H1 (cell line): ENCODE results near the gene POLR1G. TPM values are rescaled to one million over a fixed set of nuclear protein-coding genes. Genes with fewer than 3 reads are reported as not detected.

Experiments
- CBX8 ChIP-seq: fragments of 300-800, 300-1000 bp; sonication (generic); IDR thresholded peaks from 2 replicates; pipeline ENCODE4 v1.7.1; 2016; ENCODE audit warnings: low read depth, low read length, borderline replicate concordance
- CTCF ChIP-seq, 3 experiments: IDR thresholded peaks; 1 replicate in 2 of 3; 2 replicates in 1 of 3; pipeline versions ENCODE4 v1.5.1 to v1.6.1; 2011; ENCODE audit warnings: low read length in 3 of 3, mild to moderate bottlenecking in 3 of 3, inconsistent platforms in 2 of 3, low read depth in 1 of 3, moderate library complexity in 1 of 3; ENCODE audit not compliant: insufficient read depth in 1 of 3; ENCODE audit errors: control extremely low read depth in 1 of 3
- KDM5A ChIP-seq: fragments of 200-600 bp; IDR thresholded peaks from 2 replicates; pipeline ENCODE4 v1.7.1; 2012; ENCODE audit warnings: mild to moderate bottlenecking, low read length, inconsistent platforms, mixed read lengths
- MAX ChIP-seq: IDR thresholded peaks from 2 replicates; pipeline ENCODE4 v1.6.1; 2012; ENCODE audit warnings: inconsistent platforms
- POLR2AphosphoS5 ChIP-seq: IDR thresholded peaks from 2 replicates; pipeline ENCODE4 v1.6.1; 2011; ENCODE audit warnings: low read depth, low read length
- TEAD4 ChIP-seq: IDR thresholded peaks from 2 replicates; pipeline ENCODE4 v1.6.1; 2012; ENCODE audit warnings: low read depth, low read length, inconsistent platforms, mixed read lengths
- ZNF274 ChIP-seq: IDR thresholded peaks from 2 replicates; pipeline ENCODE4 v1.7.0; 2012; ENCODE audit warnings: low read length, borderline replicate concordance; ENCODE audit errors: extremely low read depth
- polyA plus RNA-seq, 7 experiments: library from polyadenylated mRNA; depleted of rRNA in 3 of 7; stranded (reverse) in 5 of 7; unstranded in 2 of 7; fragments of >200 nt in 5 of 7; fragments of 200-250 nt in 2 of 7; gene quantifications; 1 replicate in 5 of 7; 2 replicates in 1 of 7; 4 replicates in 1 of 7; pipeline versions ENCODE4 v1.2.1 to v1.2.3, GENCODE V29; 2011 to 2013; ENCODE audit warnings: missing spikeins in 2 of 7, mixed read lengths in 2 of 7
- total RNA-seq: library from RNA; stranded (reverse); fragmentation: NEBNext Ultra II Directional; extraction: Animal tissue kit (Norgen Biotek cat#: 25700); gene quantifications from 2 replicates; pipeline ENCODE4 v1.2.1, GENCODE V29; 2021

POLR1G gene
- total and polyA plus RNA-seq, 2 of the 8 experiments (the other 6 are each of a cell fraction or from before 2014, with no cell fraction given): 16.8 to 34.8 TPM

- TF ChIP-seq CTCF (IDR thresholded peaks at IDR 0.05; ENCODE audit: control extremely low read depth in 1 of 3, insufficient read depth in 1 of 3, low read depth in 1 of 3, low read length in 3 of 3): no peak
- no peak for TF ChIP-seq TEAD4
- TF ChIP-seq ZNF274: no peak
- TF ChIP-seq CBX8: no peak
- no peak for TF ChIP-seq KDM5A
- no peak for TF ChIP-seq MAX
- TF ChIP-seq POLR2AphosphoS5: no peak
Measured at GRCh38 chr19:45450012-45450333, 43.5 kb downstream of the POLR1G start (continued).
